ENCODE measurements around the gene PLXNA4. TPM values are rescaled to one million over a fixed set of nuclear protein-coding genes. Genes with fewer than 3 reads are reported as not detected.
A peak's percentile ranks its signal among the peaks of the same experiment; 100 is the strongest.
"Not testable (repeated sequence)": the region's sequence is repeated elsewhere in the genome, so short reads cannot be mapped to it uniquely, and the experiment has no call there.

Gene PLXNA4
- polyA plus RNA-seq, 3 donors, result 14.2 to 15.0 (median 14.6) TPM

DNA sequence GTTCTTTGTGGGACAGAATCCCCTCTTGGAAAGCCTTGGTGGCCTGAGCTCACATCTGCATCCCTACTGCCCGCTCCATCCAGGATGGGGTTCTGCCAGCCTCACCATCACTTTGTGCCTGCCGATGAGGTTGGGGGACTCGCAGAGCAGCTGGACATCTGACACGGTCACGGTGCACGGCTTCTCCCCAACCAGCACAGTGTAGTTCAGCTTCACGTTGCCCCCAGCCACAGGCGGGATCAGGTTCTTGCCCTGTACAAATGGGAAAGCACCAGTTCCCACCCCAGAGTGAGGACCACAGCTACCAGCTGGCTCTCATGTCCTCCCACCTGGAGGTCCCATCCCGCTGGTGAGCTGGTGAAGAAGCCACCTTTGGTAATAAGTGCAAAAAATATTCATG, 395.8 kb downstream of the PLXNA4 start:
- DNase-seq, result no peak

GRCh38 chr7:132179681-132180080, 396.6 kb downstream of the PLXNA4 start:
- no peak for DNase-seq

DNA sequence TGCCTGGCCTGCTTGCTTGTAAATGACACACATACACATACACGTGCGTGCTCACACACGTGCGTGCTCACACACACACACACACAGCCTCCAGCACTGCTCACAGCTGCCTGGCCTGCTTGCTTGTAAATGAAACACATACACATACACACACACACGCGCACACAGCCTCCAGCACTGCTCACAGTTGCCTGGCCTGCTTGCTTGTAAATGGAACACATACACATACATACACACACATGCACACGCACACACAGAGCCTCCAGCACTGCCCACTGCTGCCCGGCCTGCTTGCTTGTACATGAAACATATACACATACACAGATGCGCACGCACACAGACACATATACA, 397.2 kb downstream of the PLXNA4 start:
- DNase-seq, result no peak

GRCh38 chr7:132178402-132179079, 397.7 kb downstream of the PLXNA4 start:
- DNase-seq, result not testable (repeated sequence)

- DNase-seq, result no peak
Observed at GRCh38 chr7:132177708-132178401, 398.4 kb downstream of the PLXNA4 start.

DNA sequence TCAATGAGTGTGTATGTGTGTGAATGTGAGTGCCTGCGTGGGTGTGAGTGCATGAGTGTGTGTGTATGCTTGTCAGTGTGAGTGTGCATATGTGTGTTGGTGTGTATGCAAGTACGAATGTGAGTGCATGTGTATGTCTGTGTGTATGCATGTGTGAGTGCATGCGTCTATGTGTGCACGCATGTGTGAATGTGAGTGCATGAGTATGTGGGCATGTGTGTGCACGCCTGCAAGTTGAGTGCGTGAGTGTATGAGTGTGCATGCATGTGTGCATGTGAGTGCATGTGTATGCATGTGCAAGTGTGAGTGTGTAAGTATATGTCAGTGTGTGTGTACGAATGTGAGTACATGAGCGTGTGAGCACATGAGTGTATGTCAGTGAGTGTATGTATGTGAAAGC, 399.6 kb downstream of the PLXNA4 start:
- no peak for DNase-seq

GRCh38 chr7:132171130-132171576, 405.1 kb downstream of the PLXNA4 start:
- DNase-seq, result no peak

DNA sequence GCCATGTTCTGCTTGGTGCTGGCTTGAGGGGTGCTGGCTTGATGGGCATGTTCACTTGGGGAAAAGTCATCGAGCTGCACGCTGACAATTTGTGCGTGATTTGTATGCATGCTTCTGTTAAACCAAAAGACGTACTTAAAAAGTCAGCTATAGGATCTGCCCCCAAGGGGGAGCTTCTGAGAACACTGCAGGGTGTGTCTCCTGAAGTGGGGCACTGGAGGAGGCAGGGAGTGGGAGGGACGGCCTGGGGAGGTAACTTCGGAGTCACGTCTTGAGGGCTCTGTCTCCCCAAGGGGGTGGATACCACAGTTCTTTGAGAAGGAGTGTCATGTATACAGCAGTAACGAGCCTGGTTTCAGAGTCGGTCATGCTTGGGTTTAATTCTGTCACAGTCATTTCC, 406.5 kb downstream of the PLXNA4 start:
- no peak for DNase-seq

GRCh38 chr7:132168239-132168638, 408.0 kb downstream of the PLXNA4 start:
- no peak for DNase-seq

DNA sequence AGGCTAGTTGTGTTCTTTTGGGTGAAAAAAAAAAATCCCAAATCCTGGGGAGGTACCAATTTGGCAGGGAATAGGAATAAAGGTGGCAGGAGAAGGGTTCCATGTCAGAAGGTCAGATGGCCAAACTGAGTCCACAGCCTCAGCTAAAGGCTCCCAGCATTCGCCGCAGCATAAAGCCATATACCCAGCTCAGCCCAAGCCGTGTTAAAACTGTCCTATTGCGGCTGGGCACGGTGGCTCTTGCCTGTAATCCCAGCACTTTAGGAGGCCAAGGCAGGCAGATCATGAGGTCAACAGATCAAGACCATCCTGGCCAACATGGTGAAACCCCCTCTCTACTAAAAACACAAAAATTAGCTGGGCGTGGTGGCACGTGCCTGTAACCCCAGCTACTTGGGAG, 410.6 kb downstream of the PLXNA4 start:
- DNase-seq, result not testable (repeated sequence)

DNA sequence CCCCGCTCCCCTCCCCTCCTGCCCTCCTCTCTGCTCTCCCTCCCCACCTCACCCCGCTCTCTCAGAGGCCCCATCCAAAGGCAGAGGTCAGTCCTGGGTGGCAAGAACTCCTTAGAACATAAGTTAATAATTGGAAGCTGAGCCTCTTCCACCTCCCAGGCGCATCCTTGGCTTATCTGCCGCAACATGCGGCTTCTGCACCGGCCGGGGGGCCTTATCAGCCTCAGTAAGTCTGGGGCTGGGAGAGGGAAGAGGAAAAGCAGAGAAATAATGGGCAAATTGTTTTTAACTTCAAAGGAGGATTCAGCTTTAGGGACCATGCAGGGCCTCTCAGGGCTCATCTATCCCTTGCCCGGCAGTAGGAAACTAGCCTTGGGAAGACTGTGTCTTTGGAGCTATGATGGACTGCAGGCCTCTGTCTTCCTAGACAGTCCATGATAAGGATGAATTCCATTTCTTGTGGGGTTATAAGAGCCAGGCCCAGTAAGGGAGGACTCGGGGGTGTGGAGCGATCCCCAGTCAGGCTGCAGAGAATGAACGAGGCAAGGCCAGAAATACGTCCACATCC, 411.6 kb downstream of the PLXNA4 start:
- DNase-seq, result no peak

DNA sequence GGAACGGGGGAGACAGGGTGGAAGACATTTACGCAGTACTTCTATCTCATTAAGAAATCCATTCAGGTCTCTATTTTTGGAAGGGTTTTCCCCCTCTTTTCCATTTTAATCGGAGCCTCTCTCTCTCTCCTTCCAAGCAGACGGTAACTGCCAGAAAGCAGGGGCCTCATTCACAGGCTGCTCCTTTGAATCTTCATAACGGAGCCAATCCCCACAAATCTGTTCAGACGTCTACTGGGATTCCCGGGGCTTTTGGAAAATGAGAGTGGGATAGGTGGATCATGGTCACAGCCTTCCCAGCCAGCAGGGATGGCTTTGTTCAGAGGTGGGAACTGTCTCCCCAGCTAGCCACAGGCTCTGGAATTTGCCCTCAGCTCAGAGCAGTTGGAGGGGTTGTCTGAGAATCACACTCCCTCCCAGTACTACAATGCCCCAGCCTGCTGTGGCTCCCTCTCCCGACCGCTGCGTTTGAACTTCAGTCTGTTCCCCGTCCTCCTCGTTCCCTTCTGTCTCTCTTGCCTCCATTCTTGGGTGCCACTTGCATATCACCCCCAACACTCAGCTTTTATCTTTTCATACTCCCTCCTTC, 413.6 kb downstream of the PLXNA4 start:
- DNase-seq, result no peak

GRCh38 chr7:132161976-132162375, 414.3 kb downstream of the PLXNA4 start:
- no peak for DNase-seq

GRCh38 chr7:132161533-132161915, 414.7 kb downstream of the PLXNA4 start:
- no peak for DNase-seq

GRCh38 chr7:132160611-132161532, 415.4 kb downstream of the PLXNA4 start:
- DNase-seq, result peak; percentile 16

DNA sequence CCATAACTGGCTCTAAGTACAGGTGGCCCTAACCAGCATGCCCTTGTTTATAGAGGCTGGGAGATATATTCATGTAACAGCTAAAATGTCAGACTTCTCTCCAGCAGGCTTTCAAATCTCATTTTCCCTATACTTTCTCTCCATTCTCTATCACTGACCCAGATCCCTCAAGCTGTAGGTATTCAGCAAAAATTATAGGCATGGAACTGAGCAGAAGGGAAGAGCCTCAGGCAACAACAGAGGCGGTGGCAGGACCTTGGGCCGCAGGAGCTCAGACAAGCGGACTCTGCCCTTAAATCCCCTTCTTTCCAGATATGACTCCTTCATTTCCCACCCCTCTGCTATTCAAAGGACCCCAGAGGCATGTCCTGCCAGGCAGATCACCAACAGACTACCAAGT, 417.4 kb downstream of the PLXNA4 start:
- no peak for DNase-seq

DNA sequence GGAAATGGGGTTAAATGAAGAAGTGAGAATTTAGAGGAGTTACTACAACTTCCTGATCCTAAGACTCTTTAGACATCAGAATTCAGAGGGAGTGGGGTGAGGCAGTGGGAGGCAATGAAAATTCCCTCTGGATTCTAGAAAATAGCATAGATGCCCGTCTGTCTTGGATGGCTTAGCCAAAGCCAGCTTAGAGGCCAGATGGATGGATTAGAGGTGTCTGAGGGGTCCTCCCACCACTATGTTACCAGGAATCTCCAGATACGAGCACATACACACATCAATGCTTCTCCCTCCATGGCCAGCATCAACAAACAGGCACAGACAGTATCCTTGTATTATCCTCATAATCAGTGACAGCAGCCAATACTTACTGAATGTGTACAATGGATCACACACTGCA, 418.1 kb downstream of the PLXNA4 start:
- no peak for DNase-seq

DNA sequence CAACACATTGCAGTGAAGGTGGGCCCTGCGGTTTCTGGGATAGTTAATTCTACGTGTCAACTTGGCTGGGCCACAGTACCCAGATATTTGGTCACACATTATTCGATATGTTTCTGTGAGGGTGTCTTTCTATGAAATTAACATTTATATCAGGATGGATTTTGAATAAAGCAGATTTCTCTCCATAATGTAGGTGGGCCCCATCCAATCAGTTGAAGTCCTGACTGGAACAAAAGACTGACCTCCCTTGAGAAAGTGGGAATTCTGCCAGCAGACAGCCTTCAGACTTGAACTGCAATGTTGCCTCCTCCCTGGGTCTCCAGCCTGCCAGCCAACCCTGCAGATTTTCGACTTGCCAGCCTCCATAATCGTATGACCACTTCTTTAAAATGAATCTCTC, 420.6 kb downstream of the PLXNA4 start:
- no peak for DNase-seq

DNA sequence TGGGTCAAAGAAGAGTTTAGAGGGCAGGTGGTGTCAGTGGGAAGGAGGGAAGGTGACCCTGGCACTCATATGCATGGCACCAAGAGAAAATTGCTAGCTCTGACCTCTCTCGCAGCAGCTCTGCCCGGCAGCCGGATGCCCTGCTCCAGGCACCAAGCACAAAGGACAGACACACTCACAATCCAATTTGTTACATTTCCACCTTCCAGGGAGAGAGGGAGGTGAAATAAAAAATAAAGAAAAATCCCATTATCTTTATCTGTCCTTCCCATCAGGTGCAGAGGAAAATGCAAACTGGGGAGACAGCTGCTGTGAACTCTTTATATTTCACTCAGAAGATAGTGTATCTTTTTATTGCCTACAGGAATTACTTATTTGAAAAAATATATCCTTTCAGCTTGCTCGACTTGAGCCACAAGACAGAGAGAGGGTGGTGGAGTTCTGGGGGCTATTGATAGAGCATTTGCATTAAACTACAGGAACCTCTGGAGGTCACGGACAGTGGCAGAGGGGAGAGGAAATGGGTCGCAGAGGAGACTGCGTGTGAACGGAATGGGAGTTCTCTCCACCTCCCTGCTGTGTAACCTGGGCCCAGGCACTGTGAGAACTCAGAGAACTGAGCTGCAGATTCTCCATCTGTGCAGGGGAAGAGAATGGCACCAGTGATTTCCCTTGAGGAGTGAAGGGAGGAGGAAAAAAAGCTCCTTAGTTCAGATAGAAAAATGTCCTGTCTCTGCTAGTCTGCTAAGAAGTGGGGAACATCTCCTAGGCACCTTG, 421.4 kb downstream of the PLXNA4 start:
- DNase-seq, result no peak

DNA sequence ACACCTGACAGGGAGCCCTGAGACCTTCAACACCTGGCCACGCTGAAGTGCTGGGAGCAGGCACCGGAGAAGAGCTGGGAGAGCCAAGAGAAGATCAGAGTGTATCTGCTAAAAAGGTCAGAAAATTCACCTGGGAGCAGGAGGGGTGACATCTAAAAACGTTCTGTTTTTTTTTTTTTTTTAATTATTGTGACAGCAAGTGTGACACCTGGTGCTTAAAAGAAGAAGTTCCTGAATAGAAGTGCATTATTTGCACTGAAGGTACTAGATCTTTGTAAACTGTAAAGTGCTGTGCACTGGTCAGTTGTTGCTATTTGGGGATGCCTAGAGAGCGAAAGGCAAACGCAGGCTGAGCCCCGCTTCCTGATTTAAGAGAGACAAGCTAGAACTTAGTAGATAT, 422.0 kb downstream of the PLXNA4 start:
- DNase-seq, result no peak
